Measurements from ENCODE around the gene OR14I1.

GRCh38 chr1:248750496-248750895, 47.9 kb upstream of the OR14I1 start:
- no peak for TF ChIP-seq POLR2AphosphoS5 (IDR thresholded peaks at IDR 0.05; ENCODE audit: low read depth, low read length)
- no peak for TF ChIP-seq POLR2A (IDR thresholded peaks at IDR 0.05; ENCODE audit: low read depth, low read length)
- TF ChIP-seq TAF1 (IDR thresholded peaks at IDR 0.05; ENCODE audit: borderline replicate concordance, low read depth, low read length) = no peak
